Brain pericyte (primary cell): ENCODE results near the gene SLC13A3.
A peak's percentile ranks its signal among the peaks of the same experiment; 100 is the strongest.

Experiments used
- DNase-seq: peaks from one replicate; pipeline ENCODE4 v3.0.0-alpha.2; 2012; ENCODE audit warnings: low read depth, low spot score

Gene SLC13A3

GRCh38 chr20:46578745-46579144 lies 72.5 kb downstream of the SLC13A3 start:
- DNase-seq: no peak

GRCh38 chr20:46576774-46577395 lies 74.4 kb downstream of the SLC13A3 start:
- DNase-seq: no peak

- DNase-seq: no peak
Measured at GRCh38 chr20:46575937-46576461, 75.3 kb downstream of the SLC13A3 start.

- no peak for DNase-seq
Measured at GRCh38 chr20:46575394-46575793, 75.9 kb downstream of the SLC13A3 start.

GRCh38 chr20:46573788-46574584 lies 77.3 kb downstream of the SLC13A3 start:
- DNase-seq: no peak

GRCh38 chr20:46573234-46573633 lies 78.0 kb downstream of the SLC13A3 start:
- no peak for DNase-seq

GRCh38 chr20:46572790-46573189 lies 78.5 kb downstream of the SLC13A3 start:
- no peak for DNase-seq

- no peak for DNase-seq
Measured at GRCh38 chr20:46572153-46572552, 79.1 kb downstream of the SLC13A3 start.

GRCh38 chr20:46571418-46571817 lies 79.8 kb downstream of the SLC13A3 start:
- no peak for DNase-seq

GRCh38 chr20:46570956-46571355 lies 80.3 kb downstream of the SLC13A3 start:
- no peak for DNase-seq

- no peak for DNase-seq
Measured at GRCh38 chr20:46569961-46570360, 81.3 kb downstream of the SLC13A3 start.

GRCh38 chr20:46568570-46569129 lies 82.6 kb downstream of the SLC13A3 start:
- peak; percentile 29 for DNase-seq

GRCh38 chr20:46566125-46566524 lies 85.1 kb downstream of the SLC13A3 start:
- no peak for DNase-seq

GRCh38 chr20:46564241-46564957 lies 86.9 kb downstream of the SLC13A3 start:
- no peak for DNase-seq

- DNase-seq: no peak
Measured at GRCh38 chr20:46563860-46564221, 87.4 kb downstream of the SLC13A3 start.

GRCh38 chr20:46563170-46563859 lies 87.9 kb downstream of the SLC13A3 start:
- DNase-seq: no peak

GRCh38 chr20:46562373-46563169 lies 88.7 kb downstream of the SLC13A3 start:
- DNase-seq: no peak

GRCh38 chr20:46562009-46562372 lies 89.3 kb downstream of the SLC13A3 start:
- no peak for DNase-seq

GRCh38 chr20:46559685-46560440 lies 91.4 kb downstream of the SLC13A3 start:
- no peak for DNase-seq

- no peak for DNase-seq
Measured at GRCh38 chr20:46559001-46559400, 92.3 kb downstream of the SLC13A3 start.
